Smooth muscle cell (in vitro differentiated cells): ENCODE data around the gene CLTCL1. TPM values are rescaled to one million over a fixed set of nuclear protein-coding genes. Genes with fewer than 3 reads are reported as not detected.

Experiments
- DNase-seq: peaks from one replicate; lab custom pipeline; 2025; ENCODE audit not compliant: unreplicated experiment; lab: John Stamatoyannopoulos, UW
- H2AFZ ChIP-seq: fragments of 200-600 bp; sonication (generic); 2 replicates; pipeline ENCODE4 v1.6.0; 2016; ENCODE audit warnings: antibody characterized with exemption, low read depth, mild to moderate bottlenecking
- H3F3A ChIP-seq: fragments of 200-600 bp; sonication (generic); 2 replicates; pipeline ENCODE4 v1.6.0; 2017; ENCODE audit warnings: antibody characterized with exemption, low read depth
- H3K27ac ChIP-seq: fragments of 200-600 bp; sonication (generic); 2 replicates; pipeline ENCODE4 v1.5.1; 2016; ENCODE audit warnings: low read depth, mild to moderate bottlenecking
- H3K27me3 ChIP-seq: fragments of 200-600 bp; sonication (generic); 2 replicates; pipeline ENCODE4 v1.6.1; 2016; ENCODE audit warnings: low read depth, mild to moderate bottlenecking
- H3K36me3 ChIP-seq: fragments of 200-600 bp; sonication (generic); 2 replicates; pipeline ENCODE4 v1.5.1; 2016; ENCODE audit warnings: low read depth
- H3K4me1 ChIP-seq: fragments of 200-600 bp; sonication (generic); 2 replicates; pipeline ENCODE4 v1.5.1; 2016; ENCODE audit warnings: low read depth
- H3K4me2 ChIP-seq: fragments of 200-600 bp; sonication (generic); 2 replicates; pipeline ENCODE4 v1.6.0; 2016; ENCODE audit warnings: mild to moderate bottlenecking
- H3K4me3 ChIP-seq: fragments of 200-600 bp; sonication (generic); 2 replicates; pipeline ENCODE4 v1.5.1; 2016; ENCODE audit warnings: mild to moderate bottlenecking
- H3K79me2 ChIP-seq: fragments of 200-600 bp; sonication (generic); 2 replicates; pipeline ENCODE4 v1.6.0; 2016; ENCODE audit warnings: low read depth, mild to moderate bottlenecking
- H3K9ac ChIP-seq: fragments of 200-600 bp; sonication (generic); 2 replicates; pipeline ENCODE4 v1.6.0; 2016; ENCODE audit warnings: low read depth
- H3K9me3 ChIP-seq: fragments of 200-600 bp; sonication (generic); replicated peaks from 2 replicates; pipeline ENCODE4 v1.5.1; 2016; ENCODE audit warnings: low read depth
- H4K20me1 ChIP-seq: fragments of 200-600 bp; sonication (generic); 2 replicates; pipeline ENCODE4 v1.6.0; 2016; ENCODE audit warnings: low read depth
- WGBS: methylation state at CpG from one replicate; pipeline ENCODE4 v1.1.7; 2016; ENCODE audit warnings: low lambda C conversion rate; 5-methylcytosine and 5-hydroxymethylcytosine counted together
- polyA plus RNA-seq: library from polyadenylated mRNA; unstranded; fragments of >200 nt; fragmentation: Nextera tagmentation; extraction: Ambion mirVana; gene quantifications from 2 replicates; pipeline ENCODE4 v1.2.1, GENCODE V29; 2016
- total RNA-seq: library from RNA; depleted of rRNA; stranded (reverse); fragments of >200 nt; gene quantifications from 2 replicates; pipeline ENCODE4 v1.2.3, GENCODE V29; 2014
- TF ChIP-seq, protein P1 (sequence below): fragments of 200-600 bp; sonication (generic); IDR thresholded peaks from 2 replicates; pipeline ENCODE4 v1.5.1; 2017; ENCODE audit warnings: borderline replicate concordance, mild to moderate bottlenecking, antibody characterized with exemption; ENCODE audit not compliant: insufficient read depth, poor library complexity, severe bottlenecking

Gene CLTCL1
- 6.4 and 9.0 TPM in 2 replicates for total RNA-seq
- 4.7 and 4.8 TPM in 2 replicates for polyA plus RNA-seq

DNA sequence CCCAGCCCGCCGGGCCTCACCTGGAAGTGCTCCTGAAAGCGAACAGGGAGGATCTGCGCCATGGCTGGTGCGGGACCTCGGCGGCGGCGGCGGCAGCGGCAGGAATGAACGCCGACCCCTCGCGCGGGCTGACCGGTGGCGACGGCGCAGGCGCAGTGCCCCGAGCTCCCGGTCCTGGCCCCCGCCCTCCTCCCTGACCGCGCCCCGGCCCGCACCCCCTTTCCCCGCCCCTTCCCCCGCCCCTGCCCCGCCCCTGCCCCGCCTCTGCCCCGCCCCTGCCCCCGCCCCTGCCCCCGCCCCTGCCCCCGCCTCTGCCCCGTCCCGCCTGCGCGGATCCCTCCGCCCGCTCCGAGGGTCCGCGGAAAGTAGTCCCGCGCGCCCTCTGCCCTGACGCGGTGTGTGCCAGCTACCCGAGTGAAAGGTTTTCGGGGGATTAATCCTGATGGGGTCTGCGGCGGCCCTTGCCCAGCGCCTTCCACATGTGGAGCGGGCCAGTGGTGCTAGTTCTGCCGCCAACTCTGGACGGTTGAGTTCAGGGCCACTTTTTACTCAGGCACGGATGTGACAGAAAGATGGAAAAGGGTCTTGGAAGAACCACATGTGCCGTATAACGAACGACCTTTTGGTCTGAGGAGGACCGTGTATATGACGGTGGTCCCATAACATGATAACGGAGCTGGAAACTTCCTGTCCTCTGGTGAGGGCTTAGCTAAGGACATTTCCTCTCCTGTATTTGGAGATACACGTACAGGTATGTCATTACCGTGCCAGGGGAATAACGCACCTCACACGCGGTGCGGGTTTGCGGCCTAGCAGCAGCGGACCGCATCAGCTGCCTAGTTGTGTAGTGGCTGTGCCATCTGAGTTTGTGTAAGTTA is at the start of gene CLTCL1:
CLTCL1 (minus strand) TSS at position 140 of the 878 bp plus-strand sequence; CDS start at position 62, 78 bp downstream.
- peaks cover 31% of the 10 kb centered on the region for H3K4me1 ChIP-seq
- H3K4me2 ChIP-seq, result peak within 1 kb of the TSS; percentile 98
- H3K9me3 ChIP-seq, result no peaks in the 10 kb centered on the region
- H2AFZ ChIP-seq, result peak within 1 kb of the TSS; percentile 99
- H3K9ac ChIP-seq, result peak within 1 kb of the TSS; percentile 82
- no peaks in the 10 kb centered on the region for H3K36me3 ChIP-seq
- DNase-seq, result peak; percentile 68
- H3K4me3 ChIP-seq, result peak within 1 kb of the TSS; percentile 89
- H3F3A ChIP-seq, result peaks cover 20% of the 10 kb centered on the region
- H4K20me1 ChIP-seq, result peaks cover 7% of the 10 kb centered on the region
- TF ChIP-seq, protein P1, sequence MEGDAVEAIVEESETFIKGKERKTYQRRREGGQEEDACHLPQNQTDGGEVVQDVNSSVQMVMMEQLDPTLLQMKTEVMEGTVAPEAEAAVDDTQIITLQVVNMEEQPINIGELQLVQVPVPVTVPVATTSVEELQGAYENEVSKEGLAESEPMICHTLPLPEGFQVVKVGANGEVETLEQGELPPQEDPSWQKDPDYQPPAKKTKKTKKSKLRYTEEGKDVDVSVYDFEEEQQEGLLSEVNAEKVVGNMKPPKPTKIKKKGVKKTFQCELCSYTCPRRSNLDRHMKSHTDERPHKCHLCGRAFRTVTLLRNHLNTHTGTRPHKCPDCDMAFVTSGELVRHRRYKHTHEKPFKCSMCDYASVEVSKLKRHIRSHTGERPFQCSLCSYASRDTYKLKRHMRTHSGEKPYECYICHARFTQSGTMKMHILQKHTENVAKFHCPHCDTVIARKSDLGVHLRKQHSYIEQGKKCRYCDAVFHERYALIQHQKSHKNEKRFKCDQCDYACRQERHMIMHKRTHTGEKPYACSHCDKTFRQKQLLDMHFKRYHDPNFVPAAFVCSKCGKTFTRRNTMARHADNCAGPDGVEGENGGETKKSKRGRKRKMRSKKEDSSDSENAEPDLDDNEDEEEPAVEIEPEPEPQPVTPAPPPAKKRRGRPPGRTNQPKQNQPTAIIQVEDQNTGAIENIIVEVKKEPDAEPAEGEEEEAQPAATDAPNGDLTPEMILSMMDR, result no peak
- H3K79me2 ChIP-seq, result no peaks in the 10 kb centered on the region
- peak within 1 kb of the TSS; percentile 91 for H3K27ac ChIP-seq
- 14% methylated on average over 47 of the region's 74 CpGs for WGBS
- no peaks in the 10 kb centered on the region for H3K27me3 ChIP-seq

DNA sequence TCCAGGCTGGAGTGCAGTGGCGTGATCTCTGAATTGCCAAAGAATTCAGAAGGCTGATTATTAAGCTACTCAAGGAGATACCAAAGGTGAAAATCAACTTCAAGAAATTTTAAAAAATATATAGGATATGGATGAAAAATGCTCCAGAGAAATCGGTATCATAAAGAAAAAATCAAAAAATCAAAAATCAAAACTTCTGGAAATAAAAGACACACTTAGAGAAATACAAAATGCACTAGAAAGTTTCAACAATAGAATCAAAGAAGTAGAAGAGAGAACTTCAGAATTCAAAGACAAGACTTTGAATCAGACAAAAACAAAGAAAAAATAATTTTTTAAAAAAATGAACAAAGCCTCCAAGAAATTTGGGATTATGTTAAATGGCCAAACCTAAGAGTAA is 45.6 kb upstream of the CLTCL1 start:
- no peak overlapping the region for H3K9ac ChIP-seq
- H3K9me3 ChIP-seq, result peaks cover 38% of the 10 kb centered on the region
- peaks cover 72% of the 10 kb centered on the region for H3K36me3 ChIP-seq
- TF ChIP-seq, protein P1, result no peak
- no peaks in the 10 kb centered on the region for H4K20me1 ChIP-seq
- no peak for DNase-seq
- no peak overlapping the region for H3K4me2 ChIP-seq
- no peak overlapping the region for H3K4me3 ChIP-seq
- H3K79me2 ChIP-seq, result peaks cover 5% of the 10 kb centered on the region
- no peak overlapping the region for H3K27ac ChIP-seq
- 100% methylated on average over 2 of the region's 2 CpGs for WGBS
- no peaks in the 10 kb centered on the region for H3F3A ChIP-seq
- H3K27me3 ChIP-seq, result no peaks in the 10 kb centered on the region
- H2AFZ ChIP-seq, result no peak overlapping the region
- no peaks in the 10 kb centered on the region for H3K4me1 ChIP-seq

DNA sequence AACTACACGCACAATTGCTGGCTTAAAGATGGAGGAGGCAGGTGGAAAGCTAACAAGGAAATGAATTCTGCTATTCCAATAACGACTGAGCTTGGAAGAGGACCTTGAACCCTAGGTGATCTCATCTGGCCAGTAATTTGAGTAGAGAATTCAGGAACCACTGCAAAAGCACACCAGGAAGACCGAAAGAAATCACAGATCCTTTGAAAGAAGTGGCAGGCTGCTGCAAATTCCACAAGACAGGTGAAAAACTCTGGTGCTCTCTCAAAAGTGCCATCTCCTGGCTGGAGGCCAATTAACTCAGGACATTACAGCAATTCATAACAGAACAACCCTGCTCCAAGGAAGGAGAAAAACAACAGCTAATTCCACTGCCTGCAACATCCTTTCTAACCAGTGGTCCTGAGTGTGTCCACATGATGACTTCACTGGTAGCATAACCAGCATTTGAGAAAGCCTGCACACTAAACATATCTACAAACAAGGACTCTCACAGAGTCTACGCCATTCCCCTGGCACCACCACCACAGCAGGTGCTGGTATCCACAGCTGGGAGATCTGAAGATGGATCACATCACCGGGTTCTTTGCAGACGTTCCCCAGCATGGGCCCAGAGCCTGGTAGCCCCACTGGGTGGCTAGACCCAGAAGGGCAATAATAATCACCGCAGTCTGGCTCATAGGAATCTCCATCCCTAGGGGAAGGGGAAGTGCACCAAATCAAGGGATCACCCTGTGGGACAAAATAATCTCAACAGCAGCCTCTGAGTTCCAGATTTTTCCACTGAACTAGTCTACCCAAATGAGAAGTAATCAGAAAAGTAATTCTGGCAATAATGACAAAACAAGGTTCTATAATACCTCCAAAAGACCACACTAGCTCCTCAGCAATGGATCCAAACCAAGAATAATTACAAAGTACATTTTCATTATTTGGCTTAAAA is 44.9 kb upstream of the CLTCL1 start:
- Histone ChIP-seq H3K4me2 (no peak overlapping the region), H3K79me2 (peaks cover 5% of the 10 kb centered on the region), H3F3A (no peaks in the 10 kb centered on the region), H3K4me1 (no peaks in the 10 kb centered on the region), H3K27me3 (no peaks in the 10 kb centered on the region), H3K27ac (no peak overlapping the region), H4K20me1 (no peaks in the 10 kb centered on the region), H3K36me3 (peaks cover 79% of the 10 kb centered on the region), H3K4me3 (no peak overlapping the region), H3K9ac (no peak overlapping the region), H3K9me3 (peaks cover 38% of the 10 kb centered on the region), H2AFZ (no peak overlapping the region)
- WGBS, result 98% methylated on average over 7 of the region's 7 CpGs
- DNase-seq, result no peak
- TF ChIP-seq, protein P1, result no peak
